ENCODE measurements around the gene ENTHD1. TPM values are rescaled to one million over a fixed set of nuclear protein-coding genes. Genes with fewer than 3 reads are reported as not detected.

ENTHD1 gene
- total and polyA plus RNA-seq, 2 of the 4 experiments (the other 2 are of a cell fraction) = not detected

DNA sequence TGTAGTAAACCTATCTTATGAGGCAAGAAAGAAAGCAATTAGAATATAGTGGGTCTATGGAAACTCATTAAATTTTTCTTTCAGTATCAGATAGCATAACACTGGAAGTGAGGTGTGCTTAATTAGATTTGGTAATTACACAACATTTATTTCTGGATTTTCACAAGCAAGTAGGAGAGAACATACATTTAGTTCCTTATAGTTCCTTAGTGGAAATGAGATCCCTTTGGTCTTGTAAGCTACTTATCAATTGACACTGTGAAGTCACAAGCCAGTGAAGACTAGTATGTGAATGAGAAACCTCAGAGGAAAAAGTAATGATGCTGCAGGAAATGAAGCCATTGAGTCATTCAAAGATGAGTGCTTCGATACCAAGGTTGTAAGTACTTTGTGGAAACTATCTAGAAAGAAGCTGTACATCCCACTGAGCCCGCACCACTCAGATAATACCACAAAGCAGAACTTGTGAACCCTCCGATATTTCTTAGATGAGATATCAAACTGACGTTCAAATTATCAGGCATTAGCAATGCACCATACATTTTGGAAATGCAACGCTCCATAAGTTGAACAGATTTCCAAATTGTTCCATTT lies 53.5 kb downstream of the ENTHD1 start:
- dilution Hi-C loops (cut with HindIII; ENCODE audit: low sequenced_read_pairs, unreplicated experiment) = no loop called here
- no peak overlapping the region for H3K4me2 ChIP-seq (ENCODE audit: low read depth, low read length)
- H3K4me1 ChIP-seq (ENCODE audit: control insufficient read depth, insufficient read depth, low read length) = no peaks in the 10 kb centered on the region
- H2BK5ac ChIP-seq (ENCODE audit: low read depth, low read length, poor library complexity, severe bottlenecking) = no peak overlapping the region
- POLR2A ChIA-PET (ENCODE audit: unreplicated experiment) = no interaction called here
- H3K79me1 ChIP-seq (ENCODE audit: low read depth in 1 of 2, low read length in 2 of 2) = no peaks in the 10 kb centered on the region
- no peak overlapping the region for H2AFZ ChIP-seq (replicated peaks; ENCODE audit: low read length, poor library complexity)
- H3K27me3 ChIP-seq (ENCODE audit: control insufficient read depth, insufficient read depth, low read length) = peaks cover 17% of the 10 kb centered on the region
- no peaks in the 10 kb centered on the region for H3K9me3 ChIP-seq (ENCODE audit: control insufficient read depth, insufficient read depth, low read length)
- H2AK9ac ChIP-seq (replicated peaks; ENCODE audit: low read depth, low read length, poor library complexity) = no peak overlapping the region
- H2AK5ac ChIP-seq (ENCODE audit: low read depth, low read length) = no peak overlapping the region
- no peak for DNase-seq
- intact Hi-C loops (cut with micrococcal nuclease) = no loop called here
- H3K14ac ChIP-seq (replicated peaks; ENCODE audit: low read depth, low read length) = no peak overlapping the region
- ATAC-seq (ENCODE audit: low read depth) = no peak
- no peak overlapping the region for H2BK20ac ChIP-seq (ENCODE audit: low read depth, low read length)
- no TSS peak for BruUV-seq (replicated peaks)
- no peak overlapping the region for H4K8ac ChIP-seq (ENCODE audit: low read depth in 2 of 2, low read length in 2 of 2)
- no peak overlapping the region for H3K4ac ChIP-seq (ENCODE audit: low read depth, low read length)
- no CpG with 5 or more reads among the region's 5 CpGs for WGBS, 2 experiments (ENCODE audit: extremely low coverage in 2 of 2, insufficient read length in 1 of 2)
- in situ Hi-C loops (cut with MboI; ENCODE audit: low sequenced_read_pairs) = no loop called here
- H4K20me1 ChIP-seq (ENCODE audit: insufficient read depth, low read length) = no peaks in the 10 kb centered on the region
- no peak overlapping the region for H4K91ac ChIP-seq (ENCODE audit: insufficient read depth, low read depth, low read length)
- no peak overlapping the region for H3K9ac ChIP-seq (ENCODE audit: low read depth, low read length)
- no peak overlapping the region for H3K27ac ChIP-seq (ENCODE audit: insufficient read depth, low read length)
- no peak overlapping the region for H3K23ac ChIP-seq (ENCODE audit: low read depth, low read length)
- TF ChIP-seq SMC3 (IDR thresholded peaks at IDR 0.05; ENCODE audit: low read depth, low read length) (no peak), MXI1 (IDR thresholded peaks at IDR 0.05; ENCODE audit: borderline replicate concordance, low read depth, low read length) (no peak), CEBPB (IDR thresholded peaks at IDR 0.05; ENCODE audit: low read depth, low read length) (no peak), RAD21 (IDR thresholded peaks at IDR 0.05; ENCODE audit: low read length) (no peak), CHD1 (IDR thresholded peaks at IDR 0.05; ENCODE audit: low read depth, low read length) (no peak), RFX5 (IDR thresholded peaks at IDR 0.05; ENCODE audit: low read depth, low read length) (no peak), BHLHE40 (IDR thresholded peaks at IDR 0.05; ENCODE audit: low read depth, low read length) (no peak), RCOR1 (IDR thresholded peaks at IDR 0.05; ENCODE audit: insufficient replicate concordance, low read length) (no peak), FOS (IDR thresholded peaks at IDR 0.05; ENCODE audit: low read depth, low read length) (no peak)
- TF ChIP-seq, protein P1, sequence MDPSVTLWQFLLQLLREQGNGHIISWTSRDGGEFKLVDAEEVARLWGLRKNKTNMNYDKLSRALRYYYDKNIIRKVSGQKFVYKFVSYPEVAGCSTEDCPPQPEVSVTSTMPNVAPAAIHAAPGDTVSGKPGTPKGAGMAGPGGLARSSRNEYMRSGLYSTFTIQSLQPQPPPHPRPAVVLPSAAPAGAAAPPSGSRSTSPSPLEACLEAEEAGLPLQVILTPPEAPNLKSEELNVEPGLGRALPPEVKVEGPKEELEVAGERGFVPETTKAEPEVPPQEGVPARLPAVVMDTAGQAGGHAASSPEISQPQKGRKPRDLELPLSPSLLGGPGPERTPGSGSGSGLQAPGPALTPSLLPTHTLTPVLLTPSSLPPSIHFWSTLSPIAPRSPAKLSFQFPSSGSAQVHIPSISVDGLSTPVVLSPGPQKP (IDR thresholded peaks at IDR 0.05; ENCODE audit: borderline replicate concordance, low read depth, low read length) = no peak
- TF ChIP-seq, protein P2, sequence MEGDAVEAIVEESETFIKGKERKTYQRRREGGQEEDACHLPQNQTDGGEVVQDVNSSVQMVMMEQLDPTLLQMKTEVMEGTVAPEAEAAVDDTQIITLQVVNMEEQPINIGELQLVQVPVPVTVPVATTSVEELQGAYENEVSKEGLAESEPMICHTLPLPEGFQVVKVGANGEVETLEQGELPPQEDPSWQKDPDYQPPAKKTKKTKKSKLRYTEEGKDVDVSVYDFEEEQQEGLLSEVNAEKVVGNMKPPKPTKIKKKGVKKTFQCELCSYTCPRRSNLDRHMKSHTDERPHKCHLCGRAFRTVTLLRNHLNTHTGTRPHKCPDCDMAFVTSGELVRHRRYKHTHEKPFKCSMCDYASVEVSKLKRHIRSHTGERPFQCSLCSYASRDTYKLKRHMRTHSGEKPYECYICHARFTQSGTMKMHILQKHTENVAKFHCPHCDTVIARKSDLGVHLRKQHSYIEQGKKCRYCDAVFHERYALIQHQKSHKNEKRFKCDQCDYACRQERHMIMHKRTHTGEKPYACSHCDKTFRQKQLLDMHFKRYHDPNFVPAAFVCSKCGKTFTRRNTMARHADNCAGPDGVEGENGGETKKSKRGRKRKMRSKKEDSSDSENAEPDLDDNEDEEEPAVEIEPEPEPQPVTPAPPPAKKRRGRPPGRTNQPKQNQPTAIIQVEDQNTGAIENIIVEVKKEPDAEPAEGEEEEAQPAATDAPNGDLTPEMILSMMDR (conservative IDR thresholded peaks at IDR 0.05; ENCODE audit: low read depth, low read length) = no peak
- no peak overlapping the region for H4K5ac ChIP-seq (ENCODE audit: low read depth, low read length)
- CTCF ChIA-PET = interaction anchor here (0.6 kb wide), 1 partner anchor 189 kb away, joined by 5 read pairs; no protein-coding TSS in a partner anchor
- H2BK15ac ChIP-seq (ENCODE audit: low read depth, low read length) = no peak overlapping the region
- H3K36me3 ChIP-seq (ENCODE audit: control insufficient read depth, insufficient read depth, low read length) = no peaks in the 10 kb centered on the region
- H3K4me3 ChIP-seq (ENCODE audit: insufficient read depth, low read depth, low read length) = no peak overlapping the region
- H3K18ac ChIP-seq (ENCODE audit: low read depth, low read length) = no peak overlapping the region
- H3K9me1 ChIP-seq (ENCODE audit: insufficient read depth, low read length) = no peaks in the 10 kb centered on the region
- H3K56ac ChIP-seq (ENCODE audit: extremely low read depth, insufficient read depth, low read length) = no peak overlapping the region
- no peak overlapping the region for H2BK120ac ChIP-seq (ENCODE audit: low read depth, low read length)
